Measurements from ENCODE around the gene C16orf89.

Gene C16orf89

GRCh38 chr16:5003211-5003610 lies 62.5 kb downstream of the C16orf89 start:
- no peak for TF ChIP-seq CTCF (conservative IDR thresholded peaks at IDR 0.05)
- TF ChIP-seq ZFX (IDR thresholded peaks at IDR 0.05), result no peak

GRCh38 chr16:5002699-5003143 lies 63.0 kb downstream of the C16orf89 start:
- no peak overlapping the region for H3K27ac ChIP-seq
- TF ChIP-seq CTCF (conservative IDR thresholded peaks at IDR 0.05) (no peak), ZFX (IDR thresholded peaks at IDR 0.05) (no peak)

More at GRCh38 chr16:5003211-5003610, 62.5 kb downstream of the C16orf89 start:
- no peak overlapping the region for H3K27ac ChIP-seq

GRCh38 chr16:5001986-5002385 lies 63.8 kb downstream of the C16orf89 start:
- TF ChIP-seq CTCF (conservative IDR thresholded peaks at IDR 0.05), result no peak
- H3K27ac ChIP-seq, result no peak overlapping the region

- H3K27ac ChIP-seq, result no peak overlapping the region
- TF ChIP-seq ZFX (IDR thresholded peaks at IDR 0.05), result no peak
- TF ChIP-seq CTCF (conservative IDR thresholded peaks at IDR 0.05), result no peak
These were observed 64.2 kb downstream of the C16orf89 start for GRCh38 chr16:5001571-5001970.

GRCh38 chr16:5000573-5001001 lies 65.2 kb downstream of the C16orf89 start:
- no peak for TF ChIP-seq CTCF (conservative IDR thresholded peaks at IDR 0.05)
- no peak for TF ChIP-seq ZFX (IDR thresholded peaks at IDR 0.05)
- no peak overlapping the region for H3K27ac ChIP-seq

GRCh38 chr16:4994719-4995434 lies 70.9 kb downstream of the C16orf89 start:
- TF ChIP-seq CTCF (conservative IDR thresholded peaks at IDR 0.05) (no peak), ZFX (IDR thresholded peaks at IDR 0.05) (no peak)
- H3K27ac ChIP-seq, result no peak overlapping the region
